SK-N-SH treated with all-trans-retinoic acid at 6 μM for 48 hours (cell line): ENCODE data around the gene NEURL1.

Experiments
- ARNTL ChIP-seq: fragments of 450-650 bp; formaldehyde crosslinking; IDR thresholded peaks from 2 replicates; pipeline ENCODE4 v1.5.0; 2020; ENCODE audit warnings: low read depth, mild to moderate bottlenecking, moderate library complexity, borderline replicate concordance
- BACH2 ChIP-seq: fragments of 250-450 bp; sonication (Bioruptor Pico); IDR thresholded peaks from 2 replicates; pipeline ENCODE4 v1.9.0; 2021; ENCODE audit warnings: mild to moderate bottlenecking, borderline replicate concordance
- CSDC2 ChIP-seq: fragments of 250-450 bp; sonication (Bioruptor Pico); IDR thresholded peaks from 2 replicates; pipeline ENCODE4 v1.5.0; 2020; ENCODE audit warnings: mild to moderate bottlenecking, moderate library complexity
- ESRRG ChIP-seq: fragments of 250-450 bp; sonication (Bioruptor Pico); IDR thresholded peaks from 2 replicates; pipeline ENCODE4 v1.6.1; 2021; ENCODE audit warnings: mild to moderate bottlenecking
- SNAI2 ChIP-seq: fragments of 250-450 bp; sonication (Bioruptor Pico); IDR thresholded peaks from 2 replicates; pipeline ENCODE4 v1.5.0; 2020; ENCODE audit warnings: mild to moderate bottlenecking, moderate library complexity
- TCF4 ChIP-seq: fragments of 250-450 bp; sonication (Bioruptor Pico); IDR thresholded peaks from 2 replicates; pipeline ENCODE4 v1.8.0; 2021; ENCODE audit warnings: mild to moderate bottlenecking, moderate library complexity, borderline replicate concordance
- ZC3H10 ChIP-seq: fragments of 250-450 bp; sonication (Bioruptor Pico); IDR thresholded peaks from 2 replicates; pipeline ENCODE4 v1.5.1; 2021; ENCODE audit warnings: mild to moderate bottlenecking, moderate library complexity
- ZFP3 ChIP-seq: fragments of 250-450 bp; sonication (Bioruptor Pico); IDR thresholded peaks from 2 replicates; pipeline ENCODE4 v1.5.0; 2020; ENCODE audit warnings: mild to moderate bottlenecking, moderate library complexity
- ZNF565 ChIP-seq: fragments of 450-650 bp; formaldehyde crosslinking; conservative IDR thresholded peaks from 2 replicates; pipeline ENCODE4 v1.5.0; 2020; ENCODE audit warnings: low read depth, mild to moderate bottlenecking, moderate library complexity
- TF ChIP-seq, protein P1 (sequence below): fragments of 250-450 bp; sonication (Bioruptor Pico); IDR thresholded peaks from 2 replicates; pipeline ENCODE4 v1.8.0; 2020; ENCODE audit warnings: mild to moderate bottlenecking, moderate library complexity, borderline replicate concordance

DNA sequence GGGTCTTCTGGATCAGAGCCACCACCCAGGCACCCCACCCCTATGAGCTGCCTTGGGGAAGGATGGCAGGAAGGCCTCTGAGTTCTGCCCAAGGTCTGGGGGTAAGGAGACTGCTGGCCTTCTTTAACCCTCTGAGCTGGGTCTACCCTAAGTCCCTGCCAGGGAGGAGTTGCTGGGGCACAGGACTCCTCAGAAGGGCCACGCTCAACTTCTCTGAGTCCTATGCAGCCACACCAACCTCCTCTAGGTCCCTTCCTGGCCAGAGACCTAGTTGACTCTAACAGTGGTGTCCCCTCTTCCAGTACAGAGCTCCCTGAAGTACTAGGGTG lies 2.6 kb upstream of the NEURL1 start:
- TF ChIP-seq ARNTL (CRISPR knock-in tag) (no peak), SNAI2 (no peak), ZFP3 (CRISPR knock-in tag) (no peak), ZC3H10 (CRISPR knock-in tag) (no peak), TCF4 (no peak), ESRRG (CRISPR knock-in tag) (no peak), ZNF565 (CRISPR knock-in tag) (no peak), CSDC2 (CRISPR knock-in tag) (no peak), BACH2 (CRISPR knock-in tag) (no peak)
- TF ChIP-seq, protein P1, sequence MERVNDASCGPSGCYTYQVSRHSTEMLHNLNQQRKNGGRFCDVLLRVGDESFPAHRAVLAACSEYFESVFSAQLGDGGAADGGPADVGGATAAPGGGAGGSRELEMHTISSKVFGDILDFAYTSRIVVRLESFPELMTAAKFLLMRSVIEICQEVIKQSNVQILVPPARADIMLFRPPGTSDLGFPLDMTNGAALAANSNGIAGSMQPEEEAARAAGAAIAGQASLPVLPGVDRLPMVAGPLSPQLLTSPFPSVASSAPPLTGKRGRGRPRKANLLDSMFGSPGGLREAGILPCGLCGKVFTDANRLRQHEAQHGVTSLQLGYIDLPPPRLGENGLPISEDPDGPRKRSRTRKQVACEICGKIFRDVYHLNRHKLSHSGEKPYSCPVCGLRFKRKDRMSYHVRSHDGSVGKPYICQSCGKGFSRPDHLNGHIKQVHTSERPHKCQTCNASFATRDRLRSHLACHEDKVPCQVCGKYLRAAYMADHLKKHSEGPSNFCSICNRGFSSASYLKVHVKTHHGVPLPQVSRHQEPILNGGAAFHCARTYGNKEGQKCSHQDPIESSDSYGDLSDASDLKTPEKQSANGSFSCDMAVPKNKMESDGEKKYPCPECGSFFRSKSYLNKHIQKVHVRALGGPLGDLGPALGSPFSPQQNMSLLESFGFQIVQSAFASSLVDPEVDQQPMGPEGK: no peak
